ENCODE data around the gene VSIG4.
"Not testable (repeated sequence)": the region's sequence is repeated elsewhere in the genome, so short reads cannot be mapped to it uniquely, and the experiment has no call there.

VSIG4 gene

GRCh38 chrX:65977161-65977560, 62.7 kb downstream of the VSIG4 start:
- not testable (repeated sequence) for DNase-seq (ENCODE audit: low read depth in 2 of 2)

- DNase-seq (ENCODE audit: low read depth in 2 of 2): no peak
Observed at GRCh38 chrX:65976161-65976560, 63.7 kb downstream of the VSIG4 start.

DNA sequence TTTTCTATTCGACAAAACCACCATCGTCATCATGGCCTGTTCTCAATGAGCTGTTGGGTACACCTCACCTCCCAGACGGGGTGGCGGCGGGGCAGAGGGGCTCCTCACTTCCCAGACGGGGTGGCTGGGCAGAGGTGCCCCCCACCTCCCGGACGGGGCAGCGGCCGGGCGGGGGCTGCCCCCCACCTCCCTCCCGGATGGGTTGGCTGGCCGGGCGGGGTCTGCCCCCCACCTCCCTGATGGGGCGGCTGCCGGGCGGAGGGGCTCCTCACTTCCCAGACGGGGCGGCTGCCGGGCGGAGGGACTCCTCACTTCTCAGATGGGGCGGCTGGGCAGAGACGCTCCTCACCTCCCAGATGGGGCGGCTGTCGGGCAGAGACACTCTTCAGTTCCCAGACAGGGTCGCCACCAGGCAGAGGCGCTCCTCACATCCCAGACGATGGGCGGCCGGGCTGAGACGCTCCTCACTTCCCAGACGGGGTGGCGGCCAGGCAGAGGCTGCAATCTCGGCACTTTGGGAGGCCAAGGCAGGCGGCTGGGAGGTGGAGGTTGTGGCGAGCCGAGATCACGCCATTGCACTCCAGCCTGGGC, 64.6 kb downstream of the VSIG4 start:
- not testable (repeated sequence) for DNase-seq (ENCODE audit: low read depth in 2 of 2)
